GM18861 (cell line): ENCODE results near the gene CST9.

Experiments used
- ATAC-seq: cut with Tn5 transposase; IDR thresholded peaks from one replicate; pipeline ENCODE4 v1.9.1; 2021; ENCODE audit not compliant: unreplicated experiment

Gene CST9

DNA sequence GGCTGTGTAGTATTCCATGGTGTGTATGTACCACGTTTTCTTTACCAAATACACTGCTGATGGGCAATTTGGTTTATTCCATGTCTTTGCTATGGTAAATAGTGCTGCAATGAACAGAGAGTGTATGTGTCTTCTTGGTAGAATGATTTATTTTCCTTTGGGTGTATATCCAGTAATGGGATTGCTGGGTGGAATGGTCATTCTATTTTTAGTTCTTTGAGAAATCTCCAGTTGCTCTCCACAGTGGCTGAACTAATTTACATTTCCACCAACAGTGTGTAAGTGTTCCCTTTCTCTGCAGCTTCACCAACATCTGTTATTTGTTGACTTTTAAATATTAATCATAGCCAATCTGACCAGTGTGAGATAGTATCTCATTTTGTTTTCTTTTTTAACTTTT is 51.3 kb downstream of the CST9 start:
- ATAC-seq: no peak
